GM21367 (cell line): ENCODE data around the gene CNNM1.

Source experiments
- ATAC-seq: cut with Tn5 transposase; IDR thresholded peaks from one replicate; pipeline ENCODE4 v1.9.1; 2021; ENCODE audit not compliant: unreplicated experiment

CNNM1 gene

DNA sequence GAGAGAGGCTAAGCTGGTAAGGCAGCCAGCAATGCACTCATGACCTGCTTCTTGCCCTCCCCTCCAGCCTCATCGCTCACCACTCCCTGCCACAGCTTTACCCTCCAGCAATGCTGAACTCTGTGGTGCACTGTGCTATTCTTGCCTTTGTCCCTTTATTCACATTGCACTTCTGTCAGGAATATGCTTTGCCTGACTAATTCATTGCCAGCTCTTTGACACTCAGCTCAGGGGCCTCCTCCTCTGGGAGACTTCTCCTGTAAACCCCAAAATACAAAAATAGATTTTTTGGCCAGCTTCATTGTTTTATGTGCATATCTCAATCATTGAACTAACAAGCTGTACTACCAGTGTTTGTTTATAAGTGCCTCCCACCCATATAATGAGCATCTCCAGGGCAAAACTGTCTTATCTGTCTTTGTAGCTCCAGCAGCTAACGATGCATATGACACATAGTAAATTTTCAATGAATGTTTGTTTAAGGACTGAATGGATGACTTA, 8.2 kb downstream of the CNNM1 start:
- no peak for ATAC-seq

DNA sequence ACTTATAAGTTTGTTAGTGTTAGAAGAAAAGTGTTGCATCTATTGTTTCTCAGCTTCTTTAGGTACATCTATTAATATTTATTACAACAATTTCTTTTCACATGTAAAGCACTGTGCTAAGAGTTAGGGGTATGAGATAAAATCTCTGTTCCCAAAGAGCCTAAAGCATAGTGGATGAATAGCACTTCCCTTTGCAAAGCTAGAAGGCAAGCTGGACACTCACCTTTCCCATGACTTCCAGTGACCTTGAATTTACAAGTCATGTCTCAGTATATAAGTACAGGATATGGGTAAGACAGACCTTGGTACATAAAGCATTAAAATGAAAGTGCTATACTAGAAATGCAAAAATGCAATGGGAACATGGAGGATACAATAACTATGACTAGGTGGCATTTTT, 8.7 kb downstream of the CNNM1 start:
- no peak for ATAC-seq

DNA sequence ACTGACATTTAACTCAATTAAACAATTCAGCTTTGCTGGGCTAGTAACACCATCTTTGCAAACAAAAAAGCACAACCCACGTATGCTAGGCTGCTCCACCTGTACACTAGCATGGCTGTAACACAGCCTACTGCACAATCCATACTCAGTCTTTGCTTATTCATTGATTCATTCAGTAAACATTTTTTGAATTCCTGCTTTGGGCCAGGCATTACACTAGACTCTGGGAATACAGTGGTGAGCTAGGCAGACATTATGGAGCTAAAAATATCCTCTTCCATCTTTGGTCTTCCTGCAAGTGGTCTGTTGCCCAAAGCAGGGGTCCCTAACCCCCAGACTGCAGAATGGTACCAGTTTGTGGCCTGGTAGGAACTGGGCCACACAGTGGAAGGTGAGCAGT, 9.9 kb downstream of the CNNM1 start:
- ATAC-seq: no peak

DNA sequence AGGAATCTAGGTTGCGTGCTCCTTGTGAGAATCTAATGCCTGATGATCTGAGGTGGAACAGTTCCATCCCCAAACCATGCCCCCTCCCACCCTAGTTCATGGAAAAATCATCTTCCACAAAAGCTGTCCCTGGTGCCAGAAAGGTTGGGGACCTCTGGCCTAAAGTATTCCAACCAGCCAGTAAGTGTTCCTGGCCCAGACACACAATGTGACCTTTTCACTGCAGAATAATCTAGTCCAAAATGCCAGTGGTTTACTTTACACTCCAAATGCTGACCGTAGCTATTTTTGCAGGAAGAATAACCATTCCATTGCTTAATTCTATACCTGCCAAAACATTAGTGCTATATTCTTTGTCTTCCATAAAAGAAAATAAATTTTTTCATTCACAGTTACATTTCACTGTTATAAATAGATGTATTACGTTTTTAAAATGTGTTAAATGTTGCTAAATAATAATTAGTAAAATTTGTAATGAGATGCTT, 10.4 kb downstream of the CNNM1 start:
- ATAC-seq: no peak

DNA sequence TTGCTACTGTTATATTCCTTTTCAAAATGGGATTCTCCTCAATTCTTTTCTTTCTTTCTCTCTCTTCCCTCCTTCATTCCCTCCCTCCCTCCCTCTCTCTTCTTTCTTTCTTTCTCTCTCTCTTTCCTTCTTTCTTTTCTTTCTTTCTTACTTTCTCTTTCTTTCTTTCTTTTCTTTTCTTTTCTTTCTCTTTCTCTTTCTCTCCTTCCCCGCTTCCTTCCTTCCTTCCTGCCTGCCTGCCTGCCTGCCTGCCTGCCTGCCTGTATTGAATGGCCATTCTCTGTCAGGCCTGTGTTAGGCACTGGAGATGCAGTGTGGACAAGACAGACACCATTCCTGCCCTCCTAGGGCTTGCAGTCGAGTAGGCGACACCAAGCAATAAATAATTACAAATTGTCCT, 11.5 kb downstream of the CNNM1 start:
- ATAC-seq: no peak

DNA sequence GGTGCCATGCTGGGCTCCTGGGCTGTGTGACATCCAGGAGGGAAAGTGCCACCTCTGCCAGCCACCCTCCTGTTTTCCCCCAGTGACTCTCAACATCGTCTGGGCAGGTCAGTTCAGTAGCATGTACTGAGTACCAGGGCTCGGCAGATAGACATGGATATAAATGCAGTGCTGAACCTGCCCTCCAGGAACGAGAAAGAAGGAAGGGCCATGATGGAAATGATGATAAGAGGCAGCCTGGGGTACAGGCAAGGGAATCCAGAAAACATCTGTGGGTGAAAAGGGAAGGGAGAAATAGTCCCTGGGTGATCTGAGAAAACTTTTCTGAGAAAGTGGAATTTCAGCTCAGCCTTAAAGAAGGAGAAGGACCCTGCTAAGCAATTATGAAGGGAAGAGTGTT, 12.1 kb downstream of the CNNM1 start:
- ATAC-seq: no peak

DNA sequence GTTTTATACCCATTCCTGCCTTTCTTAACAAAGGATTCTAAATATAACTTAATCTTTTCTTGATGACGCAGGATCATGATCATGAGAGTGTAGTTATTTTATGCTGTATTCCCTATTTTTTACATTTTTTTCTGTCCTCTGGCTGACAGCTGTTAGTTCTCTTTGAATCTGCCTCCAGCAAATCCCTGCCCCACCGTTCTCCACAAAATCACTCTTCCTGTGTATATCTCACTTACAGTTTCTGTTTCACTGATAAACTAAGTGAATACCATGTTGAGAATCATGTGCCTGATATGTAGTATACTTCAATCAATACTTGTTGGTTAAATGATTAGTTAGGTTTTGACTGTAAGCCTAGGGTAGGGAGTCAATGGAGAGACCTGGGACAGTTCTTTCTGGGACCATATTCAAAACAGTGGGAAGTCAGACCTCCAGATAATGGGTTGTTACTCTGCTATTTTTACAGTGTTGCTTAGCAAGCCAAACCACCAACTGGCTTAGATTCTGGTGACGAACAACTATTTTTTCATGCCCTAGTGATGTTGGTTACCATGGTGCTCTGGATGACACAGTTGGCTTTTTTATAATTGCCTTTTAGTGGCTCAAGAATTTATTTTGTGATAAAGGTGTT, 12.8 kb downstream of the CNNM1 start:
- no peak for ATAC-seq

DNA sequence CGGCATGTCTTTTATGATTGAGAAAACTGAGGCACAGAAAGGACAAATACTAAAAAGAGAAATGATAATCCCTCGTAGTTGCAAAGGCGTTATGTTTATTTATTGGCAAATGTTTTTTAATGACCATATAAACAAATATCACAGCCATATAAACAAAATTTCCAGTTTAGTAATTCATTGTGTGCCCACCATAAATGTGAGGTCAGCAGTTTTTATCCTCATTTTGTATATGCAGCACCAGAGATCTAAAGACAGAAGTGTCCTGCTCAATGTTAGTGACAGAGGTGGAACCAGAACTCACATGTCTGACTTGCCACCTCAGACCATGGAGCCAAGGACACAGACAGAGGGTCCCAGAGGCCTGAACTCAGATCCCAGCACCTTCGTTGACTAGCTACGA, 14.1 kb downstream of the CNNM1 start:
- ATAC-seq: no peak

DNA sequence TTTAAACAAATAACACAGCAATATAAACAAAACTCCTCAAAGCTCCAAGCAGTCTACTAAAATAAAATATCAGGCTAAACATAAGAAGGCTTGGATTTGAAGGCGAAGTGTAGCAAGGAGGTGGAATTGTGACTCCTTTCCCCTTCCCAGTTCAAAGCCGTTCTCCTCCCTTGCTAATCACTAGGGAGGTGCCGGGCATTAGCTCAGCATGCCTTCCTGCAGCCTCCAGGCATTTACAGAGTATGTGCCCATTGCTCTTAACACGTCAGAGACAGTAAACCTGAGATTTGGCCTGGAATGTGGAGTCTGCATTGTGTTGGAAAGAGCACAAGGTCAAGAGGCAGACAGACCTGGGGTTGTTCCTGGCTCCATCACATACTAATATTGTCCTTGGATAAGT, 15.6 kb downstream of the CNNM1 start:
- ATAC-seq: no peak

DNA sequence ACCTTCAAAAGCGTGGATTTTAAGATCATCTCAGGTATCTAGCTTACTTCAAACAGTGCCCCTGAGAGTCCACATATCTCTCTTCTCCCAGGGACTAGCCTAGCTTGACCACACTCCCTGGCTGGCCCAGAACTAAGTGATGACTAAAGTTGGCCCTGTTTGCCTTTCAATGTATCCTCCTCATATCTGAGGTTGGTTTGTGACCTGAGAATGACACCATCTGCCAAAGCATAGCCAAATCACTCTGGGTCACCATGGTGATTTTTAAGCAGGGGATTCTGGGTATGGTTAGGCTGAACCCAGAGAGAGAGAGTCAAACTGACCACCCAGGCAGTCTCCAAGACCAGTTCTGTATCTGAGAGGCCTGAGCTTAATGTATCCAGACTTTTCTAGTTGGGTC, 16.2 kb downstream of the CNNM1 start:
- no peak for ATAC-seq

DNA sequence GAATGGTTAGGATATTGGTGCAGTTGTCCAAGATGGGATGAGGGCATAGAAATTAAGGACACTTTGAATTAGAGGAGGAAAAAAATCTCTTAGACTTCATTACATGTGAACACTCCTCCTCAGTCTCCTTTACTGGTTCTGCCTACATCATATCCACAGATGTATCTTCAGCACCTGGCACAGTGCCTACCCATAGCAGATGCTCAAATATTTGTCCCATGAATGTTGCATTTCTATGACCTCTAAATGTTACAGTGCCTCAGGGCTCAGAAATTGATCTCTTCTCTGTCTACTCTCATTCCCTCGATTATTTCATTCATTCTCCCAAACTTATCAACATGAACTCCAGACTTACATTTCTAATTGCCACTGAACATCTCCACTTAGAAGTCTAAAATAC, 17.1 kb downstream of the CNNM1 start:
- ATAC-seq: no peak

DNA sequence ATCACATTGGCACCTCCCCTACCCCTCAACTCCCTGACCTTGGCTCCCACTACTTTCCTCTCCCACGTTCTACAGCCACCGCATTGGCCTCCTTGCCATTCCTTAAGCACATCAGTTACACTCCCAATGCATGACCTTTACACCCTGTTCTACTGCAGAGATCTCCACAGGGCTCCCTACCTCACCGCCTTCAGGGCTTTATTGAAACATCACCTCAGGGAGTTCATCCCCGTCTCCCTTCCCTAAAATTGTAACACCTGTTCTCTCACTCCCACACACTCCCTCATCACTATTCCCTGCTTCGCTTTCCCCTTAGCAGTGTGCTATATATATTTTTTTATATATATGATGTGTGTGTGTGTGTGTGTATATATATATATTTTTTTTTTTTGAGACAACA, 18.5 kb downstream of the CNNM1 start:
- ATAC-seq: no peak

DNA sequence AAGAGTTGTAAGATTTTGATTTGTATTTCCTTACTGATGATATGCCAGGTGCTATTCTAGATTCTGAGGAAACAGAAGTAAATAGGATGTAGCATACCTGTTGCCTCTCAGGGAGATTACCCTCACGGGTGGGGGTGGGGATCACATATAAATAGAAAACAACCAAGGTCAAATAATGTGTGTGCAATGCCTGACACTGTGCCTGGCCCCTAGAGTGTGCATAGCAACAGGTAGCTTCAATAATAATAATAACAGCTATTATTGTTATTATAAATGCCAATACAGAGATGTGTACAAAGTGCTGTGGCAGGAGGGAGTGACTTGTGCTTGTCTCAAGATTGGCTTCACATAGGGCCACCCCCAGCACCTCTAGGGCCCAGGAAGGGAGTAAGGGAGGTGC, 24.0 kb downstream of the CNNM1 start:
- ATAC-seq: no peak

DNA sequence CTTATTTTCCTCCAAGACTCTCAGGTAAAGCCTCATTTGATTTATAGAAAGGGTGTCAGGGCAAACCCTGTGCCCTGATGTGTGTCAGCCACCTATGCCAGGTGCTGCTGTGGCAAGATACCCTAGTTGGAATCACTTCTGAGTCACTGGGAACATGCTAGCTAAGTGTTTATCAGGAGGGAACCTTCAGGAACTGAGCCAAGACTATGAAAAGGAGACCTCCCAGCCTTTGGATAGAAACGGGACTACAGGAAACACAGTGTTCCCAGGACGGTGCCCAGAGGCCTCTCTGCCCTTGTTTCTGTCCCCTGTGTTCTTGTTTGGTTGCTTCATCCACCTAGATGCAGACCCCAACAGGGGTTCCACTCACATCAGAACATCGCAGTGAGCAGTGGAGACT, 28.5 kb downstream of the CNNM1 start:
- ATAC-seq: no peak

DNA sequence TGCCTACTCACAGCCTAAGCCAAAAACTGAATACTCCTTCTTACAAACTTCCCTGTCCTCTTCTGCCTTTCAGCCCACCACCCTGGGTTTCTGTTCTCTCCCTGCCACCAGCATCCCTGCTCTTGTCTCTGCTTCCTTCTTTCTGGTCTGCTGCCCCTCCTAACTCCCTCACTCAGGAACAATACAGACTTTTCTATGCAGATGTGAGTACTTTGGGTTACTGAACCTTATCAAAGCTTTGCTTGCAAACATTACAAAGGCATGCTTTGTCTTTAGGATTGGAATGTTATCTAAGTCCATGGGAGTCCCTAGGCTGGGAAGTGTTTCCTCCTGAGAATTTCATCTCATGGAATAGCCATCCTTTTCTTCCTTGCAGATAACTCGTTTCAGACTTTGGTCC, 28.9 kb downstream of the CNNM1 start:
- no peak for ATAC-seq

DNA sequence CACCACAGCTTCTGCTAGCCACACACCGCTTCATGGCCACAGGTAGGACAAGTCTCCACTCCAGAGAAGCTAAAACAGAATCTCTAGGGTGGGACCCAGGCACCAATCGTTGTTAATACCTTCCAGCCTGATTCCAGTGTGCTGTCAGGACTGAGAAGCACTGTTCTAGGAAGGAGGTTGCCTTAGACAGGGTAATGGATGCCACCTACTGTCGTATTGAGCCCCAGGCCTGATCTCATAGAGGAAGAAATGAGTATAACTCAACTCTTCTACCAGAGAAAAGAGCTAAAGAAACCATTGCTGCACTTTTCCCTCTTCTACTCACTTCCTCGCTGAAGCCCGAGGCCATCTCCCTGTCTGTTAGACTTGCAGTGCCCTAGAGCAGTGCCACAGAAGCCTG, 31.8 kb downstream of the CNNM1 start:
- no peak for ATAC-seq

DNA sequence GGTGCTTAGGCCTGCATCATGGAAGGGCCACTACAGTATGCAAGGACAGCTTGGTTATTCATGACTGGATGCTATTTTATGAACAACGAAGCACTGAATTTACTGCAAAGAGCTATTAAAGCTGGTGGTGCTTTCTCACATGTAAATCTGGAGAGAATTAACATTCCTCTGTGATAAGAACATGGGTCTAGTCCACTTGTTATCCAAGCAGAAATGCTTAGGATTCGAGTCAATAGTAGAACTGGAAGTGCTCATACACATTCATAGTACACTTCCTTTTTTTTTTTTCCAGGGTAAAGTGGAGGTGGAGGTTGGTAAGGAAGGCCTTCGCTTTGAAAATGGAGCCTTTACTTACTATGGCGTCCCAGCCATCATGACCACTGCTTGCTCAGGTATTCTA, 35.0 kb downstream of the CNNM1 start:
- ATAC-seq: no peak

DNA sequence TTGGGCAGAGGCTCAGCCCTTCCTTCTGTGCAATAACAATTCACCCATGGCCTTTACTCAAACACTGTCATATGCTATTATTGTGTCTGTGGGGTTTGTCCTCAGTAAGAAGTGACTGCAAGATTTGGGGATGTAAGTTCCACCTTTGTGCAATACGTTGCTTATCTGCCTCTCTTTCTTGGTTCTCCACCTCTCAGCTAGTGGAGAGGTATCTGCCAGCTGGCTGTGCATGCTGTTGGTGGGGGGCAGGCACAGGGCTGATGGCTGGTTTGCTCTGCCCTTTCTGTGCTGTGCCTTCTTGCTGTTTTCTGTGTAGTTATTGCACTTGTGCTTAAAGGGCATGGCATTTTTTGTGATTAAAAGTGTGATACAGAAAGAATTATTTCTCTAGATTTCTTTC, 36.2 kb downstream of the CNNM1 start:
- ATAC-seq: no peak

DNA sequence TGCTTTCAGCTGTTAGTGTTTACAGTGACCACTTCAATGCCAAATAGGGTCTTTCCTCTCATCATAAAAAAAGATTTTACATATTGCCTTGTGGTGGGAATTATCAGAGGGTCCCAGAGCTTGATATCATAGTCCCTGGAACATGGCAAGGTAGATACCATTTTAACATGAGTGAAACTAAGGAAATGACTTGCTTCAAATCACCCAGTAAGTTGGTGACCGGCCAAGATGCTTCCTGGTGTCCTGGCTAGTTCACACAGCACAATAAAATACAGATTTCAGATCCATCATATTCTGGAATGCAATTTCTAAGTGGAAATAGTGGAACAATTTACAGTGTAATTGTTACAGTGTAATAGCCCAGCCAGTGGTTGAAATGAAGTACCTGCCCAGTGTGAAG, 36.6 kb downstream of the CNNM1 start:
- ATAC-seq: no peak

DNA sequence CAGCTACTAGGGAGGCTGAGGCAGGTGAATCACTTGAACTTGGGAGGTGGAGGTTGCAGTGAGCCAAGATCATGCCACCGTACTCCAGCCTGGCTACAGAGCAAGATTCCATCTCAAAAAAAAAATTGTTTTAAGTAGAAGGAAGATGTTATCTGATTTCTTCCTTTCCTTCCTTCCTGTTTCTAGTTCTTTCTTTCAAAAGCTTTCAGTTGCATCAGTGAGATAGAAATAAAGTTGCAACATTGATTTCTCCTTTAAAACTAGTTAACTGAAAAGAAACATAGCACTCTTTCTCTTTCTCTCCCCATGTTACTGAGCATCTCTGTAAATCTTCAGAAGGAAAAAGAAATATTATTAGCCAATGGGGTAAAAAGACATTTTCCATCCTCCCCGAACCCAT, 37.5 kb downstream of the CNNM1 start:
- ATAC-seq: no peak

DNA sequence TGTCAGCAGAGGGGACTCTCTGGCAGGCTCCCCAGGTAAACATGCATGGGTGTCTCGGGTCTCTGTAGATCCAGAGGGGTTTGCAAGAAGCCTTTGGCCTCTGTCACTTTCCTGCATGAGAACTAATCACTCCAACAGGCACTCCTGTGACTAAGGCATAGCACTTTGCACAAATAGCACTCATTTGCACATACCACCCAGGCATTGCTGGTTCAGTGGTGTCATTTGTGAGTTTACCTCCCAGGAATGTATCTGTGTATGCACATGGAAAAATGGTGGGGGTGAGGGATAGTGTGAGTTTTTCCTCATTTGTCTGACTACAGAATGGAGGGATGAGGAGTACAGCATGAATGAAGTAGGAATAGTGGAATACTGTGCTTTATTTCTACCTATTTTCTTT, 39.5 kb downstream of the CNNM1 start:
- ATAC-seq: no peak

DNA sequence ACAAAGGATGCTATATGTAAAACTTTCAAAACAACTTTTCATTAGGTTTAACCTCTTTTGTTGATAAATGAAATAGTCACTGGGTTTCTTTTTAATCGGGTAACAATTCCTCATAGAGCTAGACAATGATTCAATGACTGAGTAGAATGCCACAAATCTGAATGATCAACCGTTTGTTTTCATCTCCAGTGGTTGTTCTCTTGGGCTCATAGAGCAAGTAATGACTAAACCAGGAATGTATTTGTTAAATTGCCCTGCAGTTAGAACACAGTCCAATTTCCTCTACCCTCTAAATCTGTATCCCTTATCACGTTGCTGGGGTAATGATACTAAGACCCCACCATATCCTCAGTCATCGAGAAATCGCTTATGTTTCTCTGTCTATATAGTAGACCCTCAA, 40.0 kb downstream of the CNNM1 start:
- ATAC-seq: no peak

DNA sequence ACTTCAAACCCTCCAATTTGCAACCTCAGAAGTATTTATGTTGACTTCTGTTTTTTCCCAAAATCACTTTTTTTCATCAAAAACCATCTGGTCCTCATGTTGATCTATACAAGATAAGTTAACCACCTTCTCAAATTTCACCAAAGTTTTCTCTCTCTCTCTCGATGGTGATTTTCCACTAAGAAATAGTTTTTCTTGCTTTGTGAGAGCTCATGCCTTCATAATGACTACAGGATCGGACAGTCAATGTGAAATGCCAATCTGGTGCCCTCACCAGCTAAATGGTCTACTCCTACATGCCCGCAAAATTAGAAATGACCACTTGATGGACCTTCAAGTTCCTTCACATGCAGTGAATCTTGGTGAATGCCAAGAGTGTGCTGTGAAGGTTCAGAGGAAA, 40.4 kb downstream of the CNNM1 start:
- ATAC-seq: no peak
